HG03103 (cell line): Measurements from ENCODE around the gene ADAMTS1.

Experiments
- ATAC-seq: cut with Tn5 transposase; IDR thresholded peaks from one replicate; pipeline ENCODE4 v1.9.1; 2021; ENCODE audit warnings: low read depth; ENCODE audit not compliant: unreplicated experiment

ADAMTS1 gene

DNA sequence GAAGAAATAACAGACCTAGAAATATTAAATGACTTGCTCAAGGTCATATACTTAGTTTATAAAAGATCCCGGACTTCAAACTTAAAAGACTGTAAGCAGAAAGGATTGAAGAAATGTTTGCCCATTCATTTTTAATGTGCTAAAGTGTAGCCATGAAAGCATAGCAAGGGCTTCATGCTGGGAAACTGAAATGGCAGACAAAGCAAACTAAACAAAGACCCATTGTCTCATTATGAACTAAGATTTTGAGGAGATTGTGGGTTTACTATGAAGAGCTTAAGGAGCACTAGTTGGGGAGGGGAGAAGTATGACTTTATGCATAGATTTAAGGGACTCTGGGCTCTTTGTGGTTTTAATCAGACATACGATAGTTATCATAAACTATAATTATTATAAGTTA is 26.3 kb downstream of the ADAMTS1 start:
- ATAC-seq: no peak

DNA sequence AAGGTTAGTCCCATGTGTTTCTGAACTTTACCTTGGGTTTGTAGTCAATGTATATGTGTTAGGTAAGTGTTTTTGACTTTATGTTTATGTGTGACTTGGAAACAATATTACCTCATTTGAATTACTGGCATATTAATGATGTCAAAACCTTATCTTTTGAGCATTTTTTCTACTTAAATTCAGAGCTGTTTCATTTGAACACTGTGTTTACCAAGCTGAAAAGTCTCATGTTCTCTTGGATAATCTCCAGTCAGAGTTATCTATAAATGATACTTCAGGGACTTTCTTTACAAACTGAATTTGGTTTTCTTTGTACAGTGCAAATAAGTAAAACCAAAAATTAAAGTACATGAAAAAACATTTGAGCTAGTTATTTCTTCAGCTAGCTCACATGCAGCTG is 30.0 kb downstream of the ADAMTS1 start:
- ATAC-seq: no peak

DNA sequence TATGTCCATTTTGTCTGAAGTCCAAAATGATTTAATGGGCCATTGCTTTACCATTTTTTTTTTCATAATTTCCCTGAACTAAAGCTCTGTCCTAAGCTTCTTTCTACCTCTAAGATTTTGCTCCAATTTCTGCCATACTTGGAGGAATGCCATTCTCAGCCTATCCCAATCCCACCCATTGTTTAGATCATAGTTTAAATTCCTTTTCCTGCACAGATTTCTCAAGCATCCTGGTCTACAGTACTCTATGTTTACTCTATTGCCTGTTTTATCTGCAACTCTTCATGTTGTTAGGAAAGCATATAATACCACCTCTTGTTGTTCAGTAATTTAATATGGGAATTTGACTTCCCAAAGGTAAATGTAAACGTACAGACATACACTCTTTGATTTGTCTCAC is 30.8 kb downstream of the ADAMTS1 start:
- ATAC-seq: no peak

GRCh38 chr21:26813426-26813998 is 31.7 kb downstream of the ADAMTS1 start:
- ATAC-seq: no peak

DNA sequence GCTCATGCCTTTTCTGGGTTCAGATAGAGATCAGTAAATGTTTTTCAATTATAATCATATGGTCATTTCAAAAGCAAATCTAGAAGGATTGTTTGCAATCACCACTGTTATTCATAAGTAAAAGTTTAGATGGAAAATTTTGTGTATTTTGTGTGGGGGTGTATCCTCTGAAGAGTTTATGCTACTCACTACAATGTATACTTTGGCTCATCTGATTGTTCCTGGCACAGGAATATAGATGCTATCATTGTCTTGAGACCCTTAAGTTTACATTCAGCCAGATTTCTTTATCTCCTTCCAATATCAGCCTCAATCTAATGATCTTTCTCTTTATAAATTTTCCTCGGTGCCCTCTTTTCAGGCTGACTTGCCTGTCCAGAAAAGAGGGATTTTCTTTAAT is 33.0 kb downstream of the ADAMTS1 start:
- no peak for ATAC-seq

- ATAC-seq: no peak
Observed at GRCh38 chr21:26811482-26811881, 33.7 kb downstream of the ADAMTS1 start.

DNA sequence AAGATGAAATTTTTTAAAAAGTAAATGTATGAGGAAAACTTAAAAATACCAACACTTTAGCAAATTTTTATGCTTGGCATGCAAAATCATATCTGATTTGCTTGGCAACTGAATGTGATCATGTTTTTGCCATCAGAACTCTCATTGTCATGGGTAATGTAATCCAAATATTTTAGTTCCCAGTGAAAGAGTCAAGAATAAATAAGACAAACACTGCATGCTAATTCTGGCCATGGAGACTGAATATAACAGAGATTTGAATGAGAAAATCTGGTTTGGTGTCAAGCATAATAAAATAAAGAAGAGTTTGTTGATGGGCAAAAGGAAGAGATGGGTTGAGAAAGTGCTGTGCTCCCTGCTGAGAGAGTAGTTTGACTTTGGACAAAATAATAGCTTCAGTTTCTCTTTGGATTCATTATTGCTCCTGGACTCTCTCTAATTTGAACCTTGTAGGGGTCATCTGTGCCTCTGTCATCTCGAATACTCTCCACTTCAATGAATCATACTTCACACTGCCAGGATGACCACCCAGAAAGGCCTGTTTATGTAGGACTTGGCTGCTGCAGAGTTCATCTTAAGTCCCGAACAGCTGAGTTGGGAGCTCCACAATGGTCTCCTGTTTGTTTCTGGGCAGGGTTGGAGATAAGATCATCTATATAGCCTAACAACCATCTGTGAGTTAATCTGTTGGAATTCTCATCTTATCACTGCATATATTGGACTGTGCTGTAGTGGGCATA is 34.4 kb downstream of the ADAMTS1 start:
- ATAC-seq: no peak

GRCh38 chr21:26810266-26810665 is 34.9 kb downstream of the ADAMTS1 start:
- ATAC-seq: no peak

DNA sequence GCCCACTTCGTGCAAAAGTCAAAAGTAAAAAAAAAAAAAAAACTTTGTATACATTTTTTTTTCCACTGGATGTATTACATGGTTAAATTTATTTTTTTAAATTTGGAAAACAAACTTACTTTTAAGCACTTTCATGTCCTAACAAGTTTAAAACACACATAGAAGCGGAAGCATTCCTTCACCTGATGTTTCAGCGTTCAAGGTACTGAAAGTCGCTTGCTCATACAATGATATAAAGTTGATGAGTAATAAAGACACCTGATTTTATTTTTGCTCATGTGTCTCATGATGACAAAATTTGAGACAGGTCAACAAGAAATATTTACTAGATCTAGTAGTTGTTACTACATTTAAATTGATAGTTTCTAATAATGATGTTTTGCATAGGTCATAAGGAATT is 35.5 kb downstream of the ADAMTS1 start:
- no peak for ATAC-seq

DNA sequence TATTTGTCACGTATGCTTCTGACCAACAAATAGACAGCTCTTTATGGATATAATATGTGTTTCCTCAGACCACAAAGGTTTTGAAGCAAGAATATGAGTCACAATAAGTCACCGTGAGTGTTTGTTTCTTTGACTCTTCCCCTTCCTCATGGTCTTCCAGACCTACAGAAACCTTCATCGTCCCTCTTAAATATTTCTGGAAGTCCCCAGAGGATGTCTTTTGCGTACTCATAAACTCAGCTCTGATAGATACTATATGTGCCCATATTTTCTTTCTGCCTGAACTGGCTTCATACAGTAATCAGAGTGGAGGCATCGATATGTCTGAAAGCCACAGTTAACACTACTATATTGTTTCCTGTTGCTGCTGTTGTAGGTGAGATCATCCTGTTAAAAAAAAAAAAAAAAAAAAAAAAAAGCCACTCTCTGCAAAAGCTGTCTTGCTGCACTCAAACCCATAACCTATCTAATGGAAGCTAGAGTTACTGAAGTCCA is 38.4 kb downstream of the ADAMTS1 start:
- ATAC-seq: no peak

DNA sequence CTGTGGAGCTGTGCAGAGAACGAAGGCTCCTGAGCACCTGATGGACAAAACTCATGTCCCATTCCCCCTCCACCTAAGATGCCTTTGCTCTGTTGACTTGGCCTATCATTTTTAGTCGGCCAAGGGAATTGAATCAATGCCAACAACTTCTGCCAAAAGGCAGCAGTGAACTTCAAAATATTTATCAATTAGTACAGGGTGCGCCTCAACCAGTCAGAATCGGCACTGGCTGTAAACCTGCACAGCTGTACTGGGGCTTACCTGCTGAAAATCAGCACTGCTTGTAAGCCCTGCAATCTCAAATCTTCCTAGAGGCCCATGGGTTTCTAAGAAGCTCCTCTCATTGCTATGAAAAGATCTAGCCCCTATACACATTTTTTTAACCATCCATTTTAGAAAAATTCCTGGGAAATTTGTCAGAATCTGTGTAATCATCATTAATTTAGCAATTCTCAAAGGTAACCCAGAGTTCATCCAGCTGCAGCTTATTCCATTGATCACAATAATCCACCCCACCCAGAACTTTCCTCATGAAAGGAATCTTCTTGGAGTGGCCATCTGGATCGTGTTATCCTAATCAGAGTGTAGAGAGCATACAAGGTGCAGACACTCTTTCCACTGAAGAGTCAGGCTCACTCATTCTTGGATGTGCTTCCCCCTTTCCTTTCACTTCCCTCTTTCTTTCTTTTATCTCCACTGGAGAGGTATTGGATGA is 40.2 kb downstream of the ADAMTS1 start:
- ATAC-seq: no peak

DNA sequence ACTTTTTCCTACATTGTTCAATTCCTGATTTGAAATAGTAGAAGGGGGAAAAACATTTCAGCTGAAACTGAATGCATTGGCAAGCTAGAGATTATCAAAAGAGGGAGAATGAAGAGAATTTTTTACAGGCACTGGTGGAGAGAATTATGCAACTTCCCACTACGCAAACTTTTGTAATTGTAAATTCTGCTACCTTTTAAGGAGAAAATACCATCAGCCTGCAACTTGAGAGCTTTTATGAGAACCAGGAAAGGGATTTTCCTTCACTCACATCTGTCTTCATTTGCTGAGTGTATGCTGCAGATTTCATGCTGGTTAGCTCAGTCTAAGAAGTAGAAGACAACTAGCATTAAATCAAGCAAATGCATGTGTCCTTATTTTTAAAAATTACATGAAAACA is 43.7 kb downstream of the ADAMTS1 start:
- ATAC-seq: no peak

DNA sequence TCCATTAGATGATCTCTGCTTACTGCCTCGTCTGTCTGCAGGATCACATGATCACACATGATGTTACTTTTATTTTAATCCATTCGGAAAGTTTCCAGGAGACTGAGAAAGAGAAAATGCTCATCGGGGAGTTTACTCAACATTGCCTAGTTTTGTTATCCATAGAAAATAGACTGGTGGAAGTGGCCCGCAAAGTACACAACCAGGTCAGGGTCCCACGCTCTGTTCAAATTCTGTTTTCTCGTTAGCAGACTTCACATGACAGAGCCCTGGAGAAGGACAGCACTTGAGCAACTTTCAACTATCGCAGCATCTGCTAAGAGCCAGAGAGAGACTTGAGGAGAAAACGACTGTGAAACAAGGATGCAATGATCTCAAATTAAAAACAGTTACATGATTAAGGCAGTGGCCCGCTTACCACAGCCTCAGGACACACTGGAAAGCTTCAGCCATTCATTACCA is 44.2 kb downstream of the ADAMTS1 start:
- no peak for ATAC-seq

- ATAC-seq: no peak
Observed at GRCh38 chr21:26800455-26800854, 44.8 kb downstream of the ADAMTS1 start.

DNA sequence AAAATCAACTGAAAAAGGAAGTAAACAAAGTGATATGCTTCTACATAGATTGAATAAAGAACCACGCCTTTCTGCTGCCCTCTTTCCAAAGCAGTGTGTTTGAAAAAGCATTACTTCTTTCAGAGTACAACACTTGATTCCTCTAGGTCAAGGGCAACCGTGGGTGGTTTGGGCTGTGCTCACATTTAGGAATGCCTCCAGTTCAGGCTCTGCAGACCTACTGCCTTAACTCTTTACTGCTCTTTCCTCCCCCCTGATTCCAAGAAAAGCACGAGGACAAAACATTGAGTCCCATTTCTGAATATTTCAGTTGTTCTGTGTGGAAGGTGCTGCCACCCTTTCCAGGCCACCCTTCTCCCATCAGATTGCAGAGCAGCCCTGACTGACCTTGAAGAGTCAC is 45.2 kb downstream of the ADAMTS1 start:
- no peak for ATAC-seq

GRCh38 chr21:26798856-26799751 is 46.1 kb downstream of the ADAMTS1 start:
- no peak for ATAC-seq

GRCh38 chr21:26797878-26798456 is 47.2 kb downstream of the ADAMTS1 start:
- no peak for ATAC-seq

DNA sequence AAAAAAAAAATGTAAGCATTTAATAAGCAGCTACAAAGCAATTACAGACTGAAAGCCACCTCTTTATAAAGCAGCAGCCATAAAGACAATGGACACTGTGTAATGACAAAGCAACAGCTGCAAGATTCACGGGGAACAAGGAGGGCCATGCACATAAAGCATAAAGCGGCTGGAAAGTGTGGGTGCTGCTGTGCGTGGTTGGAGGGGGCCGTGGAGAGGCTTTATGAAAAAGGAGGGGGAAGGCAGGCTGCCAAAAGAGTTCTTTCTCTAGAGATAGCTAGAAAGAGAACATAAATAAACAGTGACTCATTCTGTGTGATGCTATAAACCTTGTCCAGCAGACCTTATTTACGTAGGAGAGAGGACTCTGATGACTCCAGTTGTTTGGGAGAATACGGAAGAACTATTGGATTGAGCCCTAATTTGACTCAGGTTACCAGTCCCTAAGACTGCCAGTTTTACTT is 49.3 kb downstream of the ADAMTS1 start:
- ATAC-seq: no peak

DNA sequence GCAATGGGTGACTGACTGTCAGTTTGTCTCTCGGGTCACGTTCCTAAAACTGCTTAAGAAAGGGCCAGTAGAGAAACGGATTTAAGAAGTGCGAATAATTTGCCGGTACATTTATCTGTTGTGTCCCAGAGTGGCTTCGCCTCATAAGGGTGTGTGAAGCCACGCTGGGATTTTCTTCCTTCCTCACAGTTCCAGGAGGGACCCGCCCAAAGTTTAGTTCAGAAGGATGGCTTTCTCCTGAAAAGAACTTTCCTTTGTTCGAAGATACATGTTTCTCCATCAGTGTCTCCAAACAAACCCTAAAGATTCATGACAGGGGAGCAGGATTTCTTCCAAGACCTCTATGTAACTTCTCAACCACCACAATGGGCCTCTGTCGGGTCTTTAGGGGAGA is 49.8 kb downstream of the ADAMTS1 start:
- ATAC-seq: no peak
